GM21367 (cell line): ENCODE data around the gene BTF3L4.
"Not testable (repeated sequence)": the region's sequence is repeated elsewhere in the genome, so short reads cannot be mapped to it uniquely, and the experiment has no call there.

Experiments used
- ATAC-seq: cut with Tn5 transposase; IDR thresholded peaks from one replicate; pipeline ENCODE4 v1.9.1; 2021; ENCODE audit not compliant: unreplicated experiment

Gene BTF3L4

GRCh38 chr1:52055066-52055865 is 829 bp upstream of the BTF3L4 start, which contains the start of gene TXNDC12:
TXNDC12 (minus strand) TSS chr1:52055191; CDS start chr1:52055096, 95 bp downstream.
- peak; percentile 46 for ATAC-seq

- ATAC-seq: no peak
These were observed 281 bp upstream of the BTF3L4 start for GRCh38 chr1:52055866-52056162.

GRCh38 chr1:52056937-52057231 is 789 bp downstream of the BTF3L4 start:
- ATAC-seq: peak; percentile 24

- no peak for ATAC-seq
These were observed 1.2 kb downstream of the BTF3L4 start for GRCh38 chr1:52057255-52057654.

GRCh38 chr1:52057876-52058415 is 1.9 kb downstream of the BTF3L4 start:
- ATAC-seq: no peak

- ATAC-seq: no peak
These were observed 3.2 kb downstream of the BTF3L4 start for GRCh38 chr1:52059321-52059720.

- ATAC-seq: no peak
These were observed 3.8 kb downstream of the BTF3L4 start for GRCh38 chr1:52059888-52060287.

- no peak for ATAC-seq
These were observed 4.7 kb downstream of the BTF3L4 start for GRCh38 chr1:52060822-52061221.

- ATAC-seq: no peak
These were observed 7.1 kb downstream of the BTF3L4 start for GRCh38 chr1:52063192-52063591.

- no peak for ATAC-seq
These were observed 14.6 kb downstream of the BTF3L4 start for GRCh38 chr1:52070704-52071103.

- no peak for ATAC-seq
These were observed 16.2 kb downstream of the BTF3L4 start for GRCh38 chr1:52072291-52072690.

GRCh38 chr1:52077277-52077676 is 21.2 kb downstream of the BTF3L4 start:
- not testable (repeated sequence) for ATAC-seq

- no peak for ATAC-seq
These were observed 23.9 kb downstream of the BTF3L4 start for GRCh38 chr1:52080014-52080415.

GRCh38 chr1:52087892-52088291 is 31.8 kb downstream of the BTF3L4 start:
- not testable (repeated sequence) for ATAC-seq

GRCh38 chr1:52094300-52094699 is 38.2 kb downstream of the BTF3L4 start:
- not testable (repeated sequence) for ATAC-seq

GRCh38 chr1:52096216-52096615 is 40.1 kb downstream of the BTF3L4 start:
- ATAC-seq: no peak

- no peak for ATAC-seq
These were observed 42.2 kb downstream of the BTF3L4 start for GRCh38 chr1:52098139-52098871.

GRCh38 chr1:52102336-52103013 is 46.4 kb downstream of the BTF3L4 start:
- no peak for ATAC-seq

GRCh38 chr1:52111492-52111891 is 55.4 kb downstream of the BTF3L4 start:
- no peak for ATAC-seq

- ATAC-seq: no peak
These were observed 56.4 kb downstream of the BTF3L4 start for GRCh38 chr1:52112489-52112888.

GRCh38 chr1:52119301-52120079 is 63.4 kb downstream of the BTF3L4 start:
- ATAC-seq: no peak
